Measurements from ENCODE around the gene NCKAP5. TPM values are rescaled to one million over a fixed set of nuclear protein-coding genes. Genes with fewer than 3 reads are reported as not detected.

Gene NCKAP5
- total and polyA plus RNA-seq, 7 donors = 0.03 to 1.2 (median 0.22) TPM

DNA sequence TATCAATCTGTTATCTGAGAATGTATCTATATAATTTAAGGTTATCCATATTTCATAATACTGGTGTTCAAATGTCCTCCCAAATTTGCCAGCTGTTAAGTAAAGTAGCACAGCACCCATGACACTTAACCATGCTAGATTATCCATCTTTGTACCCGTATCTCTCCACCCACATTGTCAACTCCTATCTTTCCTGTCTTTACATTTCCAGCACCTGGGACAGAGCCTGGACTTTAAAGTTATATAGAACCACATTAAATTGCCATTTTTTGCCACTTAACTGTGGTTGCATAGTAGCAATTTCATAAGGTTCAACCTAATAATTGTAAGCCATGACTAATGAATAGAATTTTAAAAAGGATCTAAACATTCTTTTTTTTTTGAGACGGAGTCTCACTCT, 226.7 kb downstream of the NCKAP5 start:
- no peak for DNase-seq
- intact Hi-C loops (cut with DNase I) = no loop called here
- no peak for ATAC-seq
- no peaks in the 10 kb centered on the region for H3K27me3 ChIP-seq (ENCODE audit: insufficient read depth in 3 of 3, low read length in 2 of 3)
- H3K4me1 ChIP-seq = no peaks in the 10 kb centered on the region
- 63 to 76% (median 66%) methylated on average over 2 of the region's 2 CpGs for WGBS, 3 donors
- TF ChIP-seq, protein P1, sequence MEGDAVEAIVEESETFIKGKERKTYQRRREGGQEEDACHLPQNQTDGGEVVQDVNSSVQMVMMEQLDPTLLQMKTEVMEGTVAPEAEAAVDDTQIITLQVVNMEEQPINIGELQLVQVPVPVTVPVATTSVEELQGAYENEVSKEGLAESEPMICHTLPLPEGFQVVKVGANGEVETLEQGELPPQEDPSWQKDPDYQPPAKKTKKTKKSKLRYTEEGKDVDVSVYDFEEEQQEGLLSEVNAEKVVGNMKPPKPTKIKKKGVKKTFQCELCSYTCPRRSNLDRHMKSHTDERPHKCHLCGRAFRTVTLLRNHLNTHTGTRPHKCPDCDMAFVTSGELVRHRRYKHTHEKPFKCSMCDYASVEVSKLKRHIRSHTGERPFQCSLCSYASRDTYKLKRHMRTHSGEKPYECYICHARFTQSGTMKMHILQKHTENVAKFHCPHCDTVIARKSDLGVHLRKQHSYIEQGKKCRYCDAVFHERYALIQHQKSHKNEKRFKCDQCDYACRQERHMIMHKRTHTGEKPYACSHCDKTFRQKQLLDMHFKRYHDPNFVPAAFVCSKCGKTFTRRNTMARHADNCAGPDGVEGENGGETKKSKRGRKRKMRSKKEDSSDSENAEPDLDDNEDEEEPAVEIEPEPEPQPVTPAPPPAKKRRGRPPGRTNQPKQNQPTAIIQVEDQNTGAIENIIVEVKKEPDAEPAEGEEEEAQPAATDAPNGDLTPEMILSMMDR (IDR thresholded peaks at IDR 0.05) = no peak
- H3K27ac ChIP-seq = no peak overlapping the region
- no peaks in the 10 kb centered on the region for H3K9me3 ChIP-seq
- H3K36me3 ChIP-seq (ENCODE audit: insufficient read depth in 1 of 2, low read depth in 1 of 2) = no peaks in the 10 kb centered on the region
- no peak overlapping the region for H3K4me3 ChIP-seq

DNA sequence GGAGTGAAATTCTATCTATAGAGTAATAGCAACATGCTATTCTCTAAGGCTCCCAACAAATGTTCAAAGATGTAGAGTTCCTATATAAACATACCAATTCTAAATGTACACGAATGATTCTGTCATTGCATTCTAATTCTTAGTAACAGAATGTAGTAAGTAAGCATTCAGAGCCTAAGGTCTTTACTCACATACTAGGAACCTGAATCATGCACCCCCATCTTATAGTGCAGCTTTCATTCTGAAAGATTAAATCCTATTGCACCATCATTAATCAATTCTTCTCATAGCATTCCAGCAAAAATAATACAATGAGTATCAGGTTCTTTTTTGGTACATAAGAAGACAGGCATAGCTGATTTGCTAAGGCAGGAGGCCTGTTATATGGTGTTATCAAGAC, 230.0 kb downstream of the NCKAP5 start:
- no peaks in the 10 kb centered on the region for H3K9me3 ChIP-seq
- ATAC-seq (no peak), DNase-seq (no peak)
- H3K36me3 ChIP-seq (ENCODE audit: insufficient read depth in 1 of 2, low read depth in 1 of 2) = no peaks in the 10 kb centered on the region
- intact Hi-C loops (cut with DNase I) = no loop called here
- no peaks in the 10 kb centered on the region for H3K27me3 ChIP-seq (ENCODE audit: insufficient read depth in 3 of 3, low read length in 2 of 3)
- H3K4me1 ChIP-seq = no peaks in the 10 kb centered on the region
- TF ChIP-seq, protein P1 (IDR thresholded peaks at IDR 0.05) = no peak
- WGBS, 3 donors = 58 to 76% (median 64%) methylated on average over 1 of the region's 1 CpG
- H3K27ac ChIP-seq = no peak overlapping the region
- H3K4me3 ChIP-seq = no peak overlapping the region

DNA sequence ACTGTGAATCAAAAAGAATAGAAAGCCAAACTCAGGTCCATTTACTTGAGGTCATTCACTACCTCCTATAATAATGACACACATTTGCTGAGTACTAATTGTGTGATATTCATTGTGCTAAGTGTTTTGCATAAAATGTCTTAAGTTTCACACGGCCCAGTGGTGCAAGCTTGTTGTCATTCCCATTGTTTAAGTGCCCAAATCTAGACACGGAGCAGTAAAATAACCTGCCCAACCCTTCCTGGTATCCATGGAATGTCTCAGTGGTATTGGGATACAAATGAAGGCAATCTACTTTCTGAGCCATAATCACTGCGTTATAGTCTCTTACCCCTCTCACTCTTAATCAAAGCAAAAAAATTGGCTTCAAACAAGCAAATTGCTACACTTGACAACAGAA, 233.3 kb downstream of the NCKAP5 start:
- TF ChIP-seq, protein P1 (IDR thresholded peaks at IDR 0.05) = no peak
- Histone ChIP-seq H3K27me3 (ENCODE audit: insufficient read depth in 3 of 3, low read length in 2 of 3) (no peaks in the 10 kb centered on the region), H3K4me3 (no peak overlapping the region), H3K27ac (no peak overlapping the region), H3K36me3 (ENCODE audit: insufficient read depth in 1 of 2, low read depth in 1 of 2) (no peaks in the 10 kb centered on the region), H3K4me1 (no peaks in the 10 kb centered on the region), H3K9me3 (no peaks in the 10 kb centered on the region)
- WGBS, 3 donors = 54 to 67% (median 64%) methylated on average over 3 of the region's 3 CpGs
- DNase-seq (no peak), ATAC-seq (no peak)
- intact Hi-C loops (cut with DNase I) = no loop called here

DNA sequence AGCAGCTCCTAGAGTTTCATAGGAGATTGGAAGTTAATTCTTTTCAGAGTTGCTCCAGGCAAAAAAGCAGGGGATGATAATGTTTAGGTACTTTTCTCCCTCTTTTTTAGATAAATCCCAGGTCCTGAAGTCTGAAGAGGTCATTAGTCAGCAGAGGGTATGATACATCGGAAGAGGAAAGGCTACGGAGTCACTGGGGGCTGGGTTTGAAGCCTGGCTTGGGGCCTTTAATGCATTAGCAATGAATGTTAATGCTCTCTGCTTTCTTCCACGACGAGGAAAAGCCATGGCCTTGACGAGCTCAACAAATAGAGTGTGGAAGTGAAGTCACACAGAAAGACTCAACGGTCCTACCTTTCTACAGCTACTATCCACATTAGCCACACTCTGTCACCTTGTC, 235.1 kb downstream of the NCKAP5 start:
- DNase-seq (no peak), ATAC-seq (no peak)
- no peaks in the 10 kb centered on the region for H3K36me3 ChIP-seq (ENCODE audit: insufficient read depth in 1 of 2, low read depth in 1 of 2)
- no peaks in the 10 kb centered on the region for H3K9me3 ChIP-seq
- WGBS, 3 donors = 75 to 76% (median 75%) methylated on average over 6 of the region's 6 CpGs
- no peak overlapping the region for H3K27ac ChIP-seq
- H3K27me3 ChIP-seq (ENCODE audit: insufficient read depth in 3 of 3, low read length in 2 of 3) = no peaks in the 10 kb centered on the region
- TF ChIP-seq, protein P1 (IDR thresholded peaks at IDR 0.05) = no peak
- H3K4me1 ChIP-seq = no peaks in the 10 kb centered on the region
- intact Hi-C loops (cut with DNase I) = no loop called here
- H3K4me3 ChIP-seq = no peak overlapping the region

DNA sequence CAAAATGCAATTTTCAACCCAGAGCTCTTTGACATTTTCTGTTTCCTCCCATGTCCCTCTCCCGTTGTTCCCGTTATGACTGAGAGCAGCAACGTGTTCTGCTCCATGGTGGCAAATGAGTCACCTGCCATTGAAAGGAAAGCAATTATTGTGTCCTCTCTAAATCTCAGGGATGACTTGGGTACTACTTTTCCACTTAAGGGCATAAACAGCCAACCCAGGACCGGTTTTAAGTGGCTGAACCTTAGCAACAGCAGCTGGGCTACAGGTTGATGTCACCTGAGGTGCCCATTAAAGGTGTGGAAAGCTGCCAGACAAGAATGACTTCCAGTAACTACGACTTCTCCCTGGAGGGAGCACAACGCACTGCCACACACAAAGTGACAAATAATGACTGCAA, 236.8 kb downstream of the NCKAP5 start:
- H3K4me1 ChIP-seq = no peaks in the 10 kb centered on the region
- H3K9me3 ChIP-seq = no peaks in the 10 kb centered on the region
- WGBS, 3 donors = 75 to 82% (median 78%) methylated on average over 6 of the region's 6 CpGs
- H3K4me3 ChIP-seq = no peak overlapping the region
- TF ChIP-seq, protein P1 (IDR thresholded peaks at IDR 0.05) = no peak
- no peak for DNase-seq
- no peak for ATAC-seq
- intact Hi-C loops (cut with DNase I) = no loop called here
- H3K36me3 ChIP-seq (ENCODE audit: insufficient read depth in 1 of 2, low read depth in 1 of 2) = no peaks in the 10 kb centered on the region
- H3K27ac ChIP-seq = no peak overlapping the region
- H3K27me3 ChIP-seq (ENCODE audit: insufficient read depth in 3 of 3, low read length in 2 of 3) = no peaks in the 10 kb centered on the region
